SK-N-MC (cell line): ENCODE data around the gene DLK2.

Experiments used
- EZH2 ChIP-seq: fragments of 200-600 bp; sonication (generic); IDR thresholded peaks from one replicate; pipeline ENCODE4 v1.6.1; 2017; ENCODE audit warnings: antibody characterized with exemption
- FOXP2 ChIP-seq: optimal IDR thresholded peaks from 2 replicates; pipeline ENCODE3; 2011; ENCODE audit warnings: mild to moderate bottlenecking, moderate library complexity; ENCODE audit not compliant: insufficient read depth; ENCODE audit errors: extremely low read length, control extremely low read depth
- POLR2AphosphoS5 ChIP-seq: IDR thresholded peaks from 2 replicates; pipeline ENCODE4 v1.6.1; 2012; ENCODE audit warnings: mild to moderate bottlenecking, low read depth, low read length, borderline replicate concordance

GRCh38 chr6:43454696-43455530 lies 435 bp downstream of the DLK2 start:
- TF ChIP-seq POLR2AphosphoS5: peak; percentile 40; the same call in 1 of the 2 replicates
- TF ChIP-seq EZH2: no peak
- TF ChIP-seq FOXP2: no peak
